Neutrophil (primary cell): ENCODE measurements around the gene SMPD3.

Experiments
- H3K27ac ChIP-seq: fragments of 200-600 bp; sonication (generic); 2 replicates; pipeline ENCODE4 v1.5.1; 2016; ENCODE audit warnings: mild to moderate bottlenecking, moderate library complexity
- H3K27me3 ChIP-seq: fragments of 200-600 bp; sonication (generic); 2 replicates; pipeline ENCODE4 v1.6.0; 2016; ENCODE audit warnings: mild to moderate bottlenecking
- H3K36me3 ChIP-seq: fragments of 200-600 bp; sonication (generic); 2 replicates; pipeline ENCODE4 v1.5.1; 2017
- H3K4me1 ChIP-seq, 2 experiments: fragments of 200-600 bp in 1 of 2; sonication (generic) in 1 of 2; 1 replicate in 1 of 2; 2 replicates in 1 of 2; pipeline versions ENCODE4 v1.5.1 to v1.6.1; 2013 to 2016; ENCODE audit warnings: low read depth in 1 of 2, low read length in 1 of 2, mild to moderate bottlenecking in 1 of 2, moderate library complexity in 1 of 2; ENCODE audit not compliant: control insufficient read depth in 1 of 2, insufficient read depth in 1 of 2
- H3K4me3 ChIP-seq, 2 experiments: fragments of 200-600 bp in 1 of 2; sonication (generic) in 1 of 2; 1 replicate in 1 of 2; 2 replicates in 1 of 2; pipeline ENCODE4 v1.5.1; 2013 to 2016; ENCODE audit warnings: low read depth in 1 of 2, low read length in 1 of 2, mild to moderate bottlenecking in 1 of 2, moderate library complexity in 1 of 2
- H3K9me3 ChIP-seq: fragments of 200-600 bp; sonication (generic); 2 replicates; pipeline ENCODE4 v1.5.1; 2016
- TF ChIP-seq, protein P1 (sequence below): fragments of 200-600 bp; sonication (generic); IDR thresholded peaks from 2 replicates; pipeline ENCODE4 v1.5.1; 2016; ENCODE audit warnings: antibody characterized with exemption

The SMPD3 gene

DNA sequence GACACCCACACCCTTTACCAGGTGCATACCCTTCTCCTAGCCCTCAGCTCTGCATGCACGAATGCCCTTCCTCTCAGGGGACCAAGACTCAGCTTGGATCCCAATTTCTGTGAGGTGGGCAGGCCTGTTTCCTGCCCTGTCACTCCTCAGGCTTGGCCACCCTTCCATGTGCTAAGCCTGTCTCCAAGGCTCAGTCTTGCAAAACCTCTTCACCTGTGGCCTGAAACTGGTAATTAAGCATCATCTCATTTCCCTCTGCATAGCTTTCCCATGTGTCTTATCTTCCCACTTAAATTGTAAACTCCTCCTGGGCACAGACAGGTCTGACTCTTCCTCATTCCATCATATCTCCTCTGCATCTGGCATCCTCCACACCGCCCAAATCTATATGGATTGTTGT is 31.0 kb upstream of the SMPD3 start:
- peaks cover 36 to 38% of the 10 kb centered on the region in 2 experiments for H3K4me1 ChIP-seq
- no peaks in the 10 kb centered on the region for H3K36me3 ChIP-seq
- TF ChIP-seq, protein P1, sequence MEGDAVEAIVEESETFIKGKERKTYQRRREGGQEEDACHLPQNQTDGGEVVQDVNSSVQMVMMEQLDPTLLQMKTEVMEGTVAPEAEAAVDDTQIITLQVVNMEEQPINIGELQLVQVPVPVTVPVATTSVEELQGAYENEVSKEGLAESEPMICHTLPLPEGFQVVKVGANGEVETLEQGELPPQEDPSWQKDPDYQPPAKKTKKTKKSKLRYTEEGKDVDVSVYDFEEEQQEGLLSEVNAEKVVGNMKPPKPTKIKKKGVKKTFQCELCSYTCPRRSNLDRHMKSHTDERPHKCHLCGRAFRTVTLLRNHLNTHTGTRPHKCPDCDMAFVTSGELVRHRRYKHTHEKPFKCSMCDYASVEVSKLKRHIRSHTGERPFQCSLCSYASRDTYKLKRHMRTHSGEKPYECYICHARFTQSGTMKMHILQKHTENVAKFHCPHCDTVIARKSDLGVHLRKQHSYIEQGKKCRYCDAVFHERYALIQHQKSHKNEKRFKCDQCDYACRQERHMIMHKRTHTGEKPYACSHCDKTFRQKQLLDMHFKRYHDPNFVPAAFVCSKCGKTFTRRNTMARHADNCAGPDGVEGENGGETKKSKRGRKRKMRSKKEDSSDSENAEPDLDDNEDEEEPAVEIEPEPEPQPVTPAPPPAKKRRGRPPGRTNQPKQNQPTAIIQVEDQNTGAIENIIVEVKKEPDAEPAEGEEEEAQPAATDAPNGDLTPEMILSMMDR = no peak
- no peak overlapping the region for H3K27ac ChIP-seq
- H3K27me3 ChIP-seq = no peaks in the 10 kb centered on the region
- H3K9me3 ChIP-seq = no peaks in the 10 kb centered on the region
- no peak overlapping the region for H3K4me3 ChIP-seq

- H3K9me3 ChIP-seq = no peaks in the 10 kb centered on the region
- TF ChIP-seq, protein P1 = no peak
- H3K4me3 ChIP-seq = no peak overlapping the region
- peaks cover 36 to 38% of the 10 kb centered on the region in 2 experiments for H3K4me1 ChIP-seq
- no peak overlapping the region for H3K27ac ChIP-seq
- no peaks in the 10 kb centered on the region for H3K27me3 ChIP-seq
- no peaks in the 10 kb centered on the region for H3K36me3 ChIP-seq
These were observed 30.4 kb upstream of the SMPD3 start for GRCh38 chr16:68478526-68479250.

- H3K4me1 ChIP-seq = peaks cover 25 to 32% of the 10 kb centered on the region in 2 experiments
- no peaks in the 10 kb centered on the region for H3K27me3 ChIP-seq
- H3K4me3 ChIP-seq = no peak overlapping the region
- TF ChIP-seq, protein P1 = no peak
- no peaks in the 10 kb centered on the region for H3K9me3 ChIP-seq
- H3K36me3 ChIP-seq = no peaks in the 10 kb centered on the region
- no peak overlapping the region for H3K27ac ChIP-seq
These were observed 26.8 kb upstream of the SMPD3 start for GRCh38 chr16:68475071-68475470.

- Histone ChIP-seq H3K4me3 (no peak overlapping the region), H3K36me3 (no peaks in the 10 kb centered on the region), H3K4me1 (peaks cover 18 to 25% of the 10 kb centered on the region in 2 experiments), H3K9me3 (no peaks in the 10 kb centered on the region), H3K27me3 (no peaks in the 10 kb centered on the region), H3K27ac (no peak overlapping the region)
- TF ChIP-seq, protein P1 = no peak
These were observed 25.2 kb upstream of the SMPD3 start for GRCh38 chr16:68473358-68474070.

DNA sequence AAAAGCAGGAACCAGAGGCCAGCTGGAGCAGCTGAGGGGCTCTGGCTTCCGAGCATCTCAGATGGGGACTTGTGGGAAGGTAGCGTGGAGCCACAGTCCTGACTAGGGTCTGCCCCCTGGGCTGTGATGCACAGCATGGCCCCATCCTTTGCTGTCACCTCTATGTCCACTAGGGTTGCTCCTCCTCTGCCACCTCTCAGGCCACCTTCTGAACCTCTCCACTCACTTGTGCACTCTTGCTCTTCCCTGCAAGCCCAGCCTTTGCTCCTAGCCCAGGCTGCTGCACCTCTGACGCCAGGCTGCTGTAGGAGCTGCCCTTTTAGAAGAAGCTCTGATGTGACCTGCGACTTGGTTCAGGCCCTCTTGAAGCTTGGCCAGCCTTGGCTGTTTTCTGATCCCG is 24.3 kb upstream of the SMPD3 start:
- TF ChIP-seq, protein P1 = no peak
- no peaks in the 10 kb centered on the region for H3K27me3 ChIP-seq
- H3K4me3 ChIP-seq = no peak overlapping the region
- no peaks in the 10 kb centered on the region for H3K36me3 ChIP-seq
- H3K27ac ChIP-seq = no peak overlapping the region
- H3K4me1 ChIP-seq = peaks cover 18 to 24% of the 10 kb centered on the region in 2 experiments
- no peaks in the 10 kb centered on the region for H3K9me3 ChIP-seq
